AG09319 (cell line): ENCODE results near the gene PLCG2.

Source experiments
- DNase-seq: peaks from one replicate; pipeline ENCODE4 v3.0.0-alpha.2; 2010; ENCODE audit warnings: low read depth; ENCODE audit errors: extremely low read depth
- CTCF ChIP-seq: IDR thresholded peaks from 2 replicates; pipeline ENCODE4 v1.5.1; 2011; ENCODE audit warnings: low read depth, mild to moderate bottlenecking, inconsistent platforms, low read length, moderate library complexity

PLCG2 gene

GRCh38 chr16:81996664-81997509 lies 217.8 kb downstream of the PLCG2 start:
- TF ChIP-seq CTCF, result peak; percentile 47
- no peak for DNase-seq

- no peak for TF ChIP-seq CTCF
- peak; percentile 72 for DNase-seq
Observed at GRCh38 chr16:81997738-81998137, 218.6 kb downstream of the PLCG2 start.

GRCh38 chr16:82002831-82003230 lies 223.7 kb downstream of the PLCG2 start:
- DNase-seq, result no peak
- TF ChIP-seq CTCF, result no peak

GRCh38 chr16:82004601-82005000 lies 225.5 kb downstream of the PLCG2 start:
- no peak for TF ChIP-seq CTCF

GRCh38 chr16:82005027-82005830 lies 226.1 kb downstream of the PLCG2 start:
- no peak for TF ChIP-seq CTCF
- DNase-seq, result no peak

More at GRCh38 chr16:82004601-82005000, 225.5 kb downstream of the PLCG2 start:
- no peak for DNase-seq

- no peak for TF ChIP-seq CTCF
- no peak for DNase-seq
Observed at GRCh38 chr16:82006036-82006435, 226.9 kb downstream of the PLCG2 start.

- DNase-seq, result no peak
- TF ChIP-seq CTCF, result no peak
Observed at GRCh38 chr16:82007189-82007588, 228.1 kb downstream of the PLCG2 start.
